Body of pancreas (tissue), 4 donors: ENCODE data around the gene DNM3.

ENCODE experiments used
- CTCF ChIP-seq, 7 experiments: fragments of 450-650 bp in 4 of 7; fragments of 200-600 bp in 3 of 7; sonication (generic) in 3 of 7; IDR thresholded peaks; one replicate each; pipeline ENCODE4 v1.5.1; 2016 to 2019; ENCODE audit warnings: antibody characterized with exemption in 7 of 7
- POLR2A ChIP-seq, 3 donors: fragments of 450-650 bp; IDR thresholded peaks; one replicate each; pipeline ENCODE4 v1.6.1; 2016; ENCODE audit warnings: antibody characterized with exemption in 3 of 3, mild to moderate bottlenecking in 2 of 3

DNA sequence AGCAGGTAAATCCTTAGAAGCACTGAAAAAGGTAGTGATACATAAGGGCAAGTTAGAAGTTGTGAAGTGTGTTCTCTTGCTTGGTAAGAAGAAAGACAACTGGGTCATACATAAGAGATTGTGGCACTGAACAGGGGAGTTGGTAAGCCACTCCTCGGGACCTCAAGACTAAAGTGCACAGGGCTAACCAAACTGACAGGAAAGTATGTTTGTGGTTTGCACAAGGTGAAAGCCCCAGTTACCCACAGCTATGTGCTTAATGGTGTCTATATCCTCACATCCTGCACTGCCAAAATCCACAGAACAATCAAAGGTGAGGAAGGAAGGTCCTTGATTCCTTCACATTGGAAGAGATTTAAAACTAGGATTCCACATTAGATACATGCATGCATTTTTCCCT is 276.5 kb downstream of the DNM3 start:
- TF ChIP-seq CTCF (IDR thresholded peaks at IDR 0.05) (no peak), POLR2A (IDR thresholded peaks at IDR 0.05) (no peak)
